ENCODE measurements around the gene SLC25A33.
A peak's percentile ranks its signal among the peaks of the same experiment; 100 is the strongest.
"Not testable (repeated sequence)": the region's sequence is repeated elsewhere in the genome, so short reads cannot be mapped to it uniquely, and the experiment has no call there.

SLC25A33 gene

GRCh38 chr1:9539829-9540550 is 725 bp downstream of the SLC25A33 start:
- no peak for DNase-seq

- DNase-seq = no peak
Observed at GRCh38 chr1:9542430-9542829, 3.2 kb downstream of the SLC25A33 start.

- no peak for DNase-seq
Observed at GRCh38 chr1:9544926-9545325, 5.7 kb downstream of the SLC25A33 start.

GRCh38 chr1:9549955-9550546 is 10.8 kb downstream of the SLC25A33 start:
- no peak for DNase-seq

GRCh38 chr1:9551984-9552383 is 12.7 kb downstream of the SLC25A33 start:
- no peak for DNase-seq

- DNase-seq = no peak
Observed at GRCh38 chr1:9553736-9554144, 14.5 kb downstream of the SLC25A33 start.

GRCh38 chr1:9555942-9556341 is 16.7 kb downstream of the SLC25A33 start:
- DNase-seq = no peak

- no peak for DNase-seq
Observed at GRCh38 chr1:9557624-9558023, 18.4 kb downstream of the SLC25A33 start.

- no peak for DNase-seq
Observed at GRCh38 chr1:9558271-9558945, 19.1 kb downstream of the SLC25A33 start.

GRCh38 chr1:9558946-9559545 is 19.8 kb downstream of the SLC25A33 start:
- DNase-seq = no peak

- DNase-seq = no peak
Observed at GRCh38 chr1:9559673-9560072, 20.4 kb downstream of the SLC25A33 start.

- DNase-seq = not testable (repeated sequence)
Observed at GRCh38 chr1:9560090-9560489, 20.8 kb downstream of the SLC25A33 start.

GRCh38 chr1:9561429-9561828 is 22.2 kb downstream of the SLC25A33 start:
- DNase-seq = peak; percentile 95

- no peak for DNase-seq
Observed at GRCh38 chr1:9569267-9569666, 30.0 kb downstream of the SLC25A33 start.

GRCh38 chr1:9570886-9571529 is 31.7 kb downstream of the SLC25A33 start:
- not testable (repeated sequence) for DNase-seq

GRCh38 chr1:9573723-9574122 is 34.5 kb downstream of the SLC25A33 start:
- DNase-seq = no peak

- DNase-seq = no peak
Observed at GRCh38 chr1:9575486-9575885, 36.2 kb downstream of the SLC25A33 start.

- no peak for DNase-seq
Observed at GRCh38 chr1:9576903-9577302, 37.6 kb downstream of the SLC25A33 start.

GRCh38 chr1:9577423-9577822 is 38.2 kb downstream of the SLC25A33 start:
- DNase-seq = no peak

- DNase-seq = no peak
Observed at GRCh38 chr1:9580942-9581341, 41.7 kb downstream of the SLC25A33 start.

GRCh38 chr1:9586147-9586766 is 47.0 kb downstream of the SLC25A33 start:
- DNase-seq = no peak

GRCh38 chr1:9588551-9589143 is 49.4 kb downstream of the SLC25A33 start, which contains the start of gene TMEM201:
TSS of gene TMEM201 (plus strand) at chr1:9588911. CDS start at chr1:9588931, 20 bp downstream.
- DNase-seq = peak; percentile 92
